HEK293T (cell line): ENCODE data around the gene OSBPL3.

Experiments used
- ARNT ChIP-seq: fragments of 450-650 bp; IDR thresholded peaks from 2 replicates; pipeline ENCODE4 v1.6.1; 2017; ENCODE audit warnings: mild to moderate bottlenecking
- BHLHE40 ChIP-seq: fragments of 450-650 bp; IDR thresholded peaks from 2 replicates; pipeline ENCODE4 v1.6.1; 2016; ENCODE audit warnings: mild to moderate bottlenecking, moderate library complexity, borderline replicate concordance
- FOXK2 ChIP-seq: fragments of 450-650 bp; IDR thresholded peaks from 2 replicates; pipeline ENCODE4 v1.6.1; 2016; ENCODE audit warnings: mild to moderate bottlenecking
- SUZ12 ChIP-seq: fragments of 450-650 bp; IDR thresholded peaks from 2 replicates; pipeline ENCODE4 v1.6.1; 2016; ENCODE audit warnings: mild to moderate bottlenecking

DNA sequence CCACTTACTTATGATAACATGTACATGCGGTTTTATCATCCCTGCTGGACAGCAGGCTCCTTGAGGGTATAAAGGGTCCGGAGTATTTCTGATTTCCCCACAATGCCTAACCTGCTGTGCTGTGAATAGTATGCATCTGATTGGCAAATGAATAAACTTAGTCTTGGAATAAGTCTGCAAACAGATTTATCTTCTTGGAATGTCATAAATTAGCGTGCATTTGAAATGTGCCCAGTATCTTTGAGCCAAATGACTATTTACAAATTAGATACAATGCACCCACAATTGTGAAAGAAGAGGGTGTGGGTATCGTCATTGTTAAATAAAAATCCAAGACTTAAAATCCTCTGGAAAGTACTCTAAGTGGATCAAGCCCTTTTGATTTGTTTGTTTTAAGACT, 106.0 kb downstream of the OSBPL3 start:
- no peak for TF ChIP-seq ARNT
- no peak for TF ChIP-seq SUZ12
- TF ChIP-seq FOXK2, result no peak
- TF ChIP-seq BHLHE40, result no peak
